Hepatocyte (in vitro differentiated cells): ENCODE results near the gene HDGFL2. TPM values are rescaled to one million over a fixed set of nuclear protein-coding genes. Genes with fewer than 3 reads are reported as not detected.
A peak's percentile ranks its signal among the peaks of the same experiment; 100 is the strongest.

Source experiments
- DNase-seq: peaks from one replicate; pipeline ENCODE4 v3.0.0-alpha.2; 2016; ENCODE audit warnings: low spot score
- H2AFZ ChIP-seq: fragments of 200-600 bp; sonication (generic); 2 replicates; pipeline ENCODE4 v1.6.0; 2016; ENCODE audit warnings: antibody characterized with exemption, mild to moderate bottlenecking
- H3K27ac ChIP-seq: fragments of 200-600 bp; sonication (generic); 2 replicates; pipeline ENCODE4 v1.5.1; 2016; ENCODE audit warnings: mild to moderate bottlenecking
- H3K27me3 ChIP-seq: fragments of 200-600 bp; sonication (generic); 2 replicates; pipeline ENCODE4 v1.6.1; 2016
- H3K36me3 ChIP-seq: fragments of 200-600 bp; sonication (generic); replicated peaks from 2 replicates; pipeline ENCODE4 v1.5.1; 2016; ENCODE audit warnings: low read depth; ENCODE audit not compliant: insufficient read depth
- H3K4me1 ChIP-seq: fragments of 200-600 bp; sonication (generic); 2 replicates; pipeline ENCODE4 v1.5.1; 2016; ENCODE audit warnings: mild to moderate bottlenecking, moderate library complexity; ENCODE audit not compliant: insufficient read depth
- H3K4me2 ChIP-seq: fragments of 200-600 bp; sonication (generic); 2 replicates; pipeline ENCODE4 v1.6.0; 2016
- H3K4me3 ChIP-seq: fragments of 200-600 bp; sonication (generic); 2 replicates; pipeline ENCODE4 v1.5.1; 2016; ENCODE audit warnings: mild to moderate bottlenecking
- H3K79me2 ChIP-seq: fragments of 200-600 bp; sonication (generic); 2 replicates; pipeline ENCODE4 v1.6.0; 2017; ENCODE audit warnings: mild to moderate bottlenecking
- H3K9me2 ChIP-seq: fragments of 200-600 bp; sonication (generic); replicated peaks from 2 replicates; pipeline ENCODE4 v1.6.0; 2017; ENCODE audit warnings: mild to moderate bottlenecking; ENCODE audit not compliant: insufficient read depth
- H3K9me3 ChIP-seq: fragments of 200-600 bp; sonication (generic); 2 replicates; pipeline ENCODE4 v1.5.1; 2016; ENCODE audit warnings: low read depth, mild to moderate bottlenecking
- H4K20me1 ChIP-seq: fragments of 200-600 bp; sonication (generic); 2 replicates; pipeline ENCODE4 v1.6.0; 2016; ENCODE audit warnings: mild to moderate bottlenecking; ENCODE audit not compliant: insufficient read depth, poor library complexity, severe bottlenecking
- CTCF ChIP-seq: fragments of 200-600 bp; sonication (generic); IDR thresholded peaks from 2 replicates; pipeline ENCODE4 v1.5.1; 2016; ENCODE audit warnings: antibody characterized with exemption, mild to moderate bottlenecking; ENCODE audit not compliant: poor library complexity
- EZH2 ChIP-seq: fragments of 200-600 bp; sonication (generic); IDR thresholded peaks from 2 replicates; pipeline ENCODE4 v1.6.1; 2016; ENCODE audit warnings: antibody characterized with exemption, mild to moderate bottlenecking, borderline replicate concordance
- EZH2phosphoT487 ChIP-seq: fragments of 200-600 bp; sonication (generic); IDR thresholded peaks from one replicate; pipeline ENCODE4 v1.6.1; 2018; ENCODE audit warnings: antibody characterized with exemption, mild to moderate bottlenecking, low read depth, moderate library complexity; ENCODE audit not compliant: unreplicated experiment, severe bottlenecking
- WGBS: methylation state at CpG from one replicate; pipeline ENCODE4 v1.1.6; 2016; ENCODE audit warnings: low lambda C conversion rate; ENCODE audit errors: missing lambda C conversion rate; 5-methylcytosine and 5-hydroxymethylcytosine counted together
- polyA plus RNA-seq: library from polyadenylated mRNA; unstranded; fragments of >200 nt; fragmentation: Nextera tagmentation; extraction: Ambion mirVana; gene quantifications from 2 replicates; pipeline ENCODE4 v1.2.1, GENCODE V29; 2016
- total RNA-seq: library from RNA; depleted of rRNA; stranded (reverse); fragments of >200 nt; gene quantifications from 2 replicates; pipeline ENCODE4 v1.2.3, GENCODE V29; 2014

Gene HDGFL2
- total RNA-seq (34.8 and 50.3 TPM in 2 replicates), polyA plus RNA-seq (73.0 and 73.2 TPM in 2 replicates)

- H4K20me1 ChIP-seq, result peaks cover 19% of the 10 kb centered on the region
- H3K79me2 ChIP-seq, result peaks cover 31% of the 10 kb centered on the region
- no peaks in the 10 kb centered on the region for H3K36me3 ChIP-seq
- peak within 1 kb of the TSS; percentile 93 for H3K4me2 ChIP-seq
- DNase-seq, result no peak
- H3K4me3 ChIP-seq, result peak within 1 kb of the TSS; percentile 14
- no peak for TF ChIP-seq CTCF
- TF ChIP-seq EZH2, result no peak
- no peak for TF ChIP-seq EZH2phosphoT487
- peak within 1 kb of the TSS; percentile 77 for H3K27ac ChIP-seq
- H3K9me2 ChIP-seq, result no peaks in the 10 kb centered on the region
- no peaks in the 10 kb centered on the region for H3K9me3 ChIP-seq
- 0% methylated on average over 17 of the region's 71 CpGs for WGBS
- peaks cover 8% of the 10 kb centered on the region for H3K4me1 ChIP-seq
- no peaks in the 10 kb centered on the region for H3K27me3 ChIP-seq
- peak within 1 kb of the TSS; percentile 40 for H2AFZ ChIP-seq
Observed at GRCh38 chr19:4472174-4472974, at the start of gene HDGFL2. TSS of gene HDGFL2 (plus strand) at chr19:4472297. CDS start at chr19:4472351, 54 bp downstream.

- no peak overlapping the region for H3K4me2 ChIP-seq
- no peaks in the 10 kb centered on the region for H4K20me1 ChIP-seq
- no peaks in the 10 kb centered on the region for H3K9me3 ChIP-seq
- H3K79me2 ChIP-seq, result no peaks in the 10 kb centered on the region
- no peak overlapping the region for H3K4me3 ChIP-seq
- H3K27me3 ChIP-seq, result no peaks in the 10 kb centered on the region
- H3K27ac ChIP-seq, result no peak overlapping the region
- no peak for TF ChIP-seq CTCF
- no peak for TF ChIP-seq EZH2
- TF ChIP-seq EZH2phosphoT487, result no peak
- H3K9me2 ChIP-seq, result no peaks in the 10 kb centered on the region
- H3K36me3 ChIP-seq, result no peaks in the 10 kb centered on the region
- WGBS, result 99% methylated on average over 16 of the region's 16 CpGs
- H2AFZ ChIP-seq, result no peak overlapping the region
- DNase-seq, result no peak
- H3K4me1 ChIP-seq, result no peaks in the 10 kb centered on the region
Observed at GRCh38 chr19:4423416-4424126, 48.5 kb upstream of the HDGFL2 start.

- Histone ChIP-seq H3K4me1 (no peaks in the 10 kb centered on the region), H3K79me2 (no peaks in the 10 kb centered on the region), H2AFZ (no peak overlapping the region), H3K4me2 (no peak overlapping the region), H3K36me3 (no peaks in the 10 kb centered on the region), H3K4me3 (no peak overlapping the region), H3K27me3 (no peaks in the 10 kb centered on the region), H3K9me3 (no peaks in the 10 kb centered on the region), H3K27ac (no peak overlapping the region), H3K9me2 (no peaks in the 10 kb centered on the region), H4K20me1 (no peaks in the 10 kb centered on the region)
- no peak for DNase-seq
- 95% methylated on average over 6 of the region's 6 CpGs for WGBS
- TF ChIP-seq EZH2 (no peak), EZH2phosphoT487 (no peak), CTCF (no peak)
Observed at GRCh38 chr19:4425537-4425936, 46.6 kb upstream of the HDGFL2 start.
